ENCODE data around the gene SLC5A6.

GRCh38 chr2:27170581-27171337 lies 41.3 kb downstream of the SLC5A6 start:
- no peak for TF ChIP-seq TAF1 (IDR thresholded peaks at IDR 0.05; ENCODE audit: low read depth)
- no peak for TF ChIP-seq YY1 (IDR thresholded peaks at IDR 0.05; ENCODE audit: low read depth)

Measured in Ishikawa (cell line).